Spleen (tissue), 11 donors: ENCODE measurements around the gene SPIRE1. TPM values are rescaled to one million over a fixed set of nuclear protein-coding genes. Genes with fewer than 3 reads are reported as not detected.
"Not testable (repeated sequence)": the region's sequence is repeated elsewhere in the genome, so short reads cannot be mapped to it uniquely, and the experiment has no call there.

ENCODE experiments used
- DNase-seq: peaks from one replicate; pipeline ENCODE4 v3.0.0-alpha.2; 2020
- H3K27ac ChIP-seq, 8 donors: fragments of 200-600 bp; sonication (generic) in 7 of 8; 1 replicate in 4 of 8; 2 replicates in 4 of 8; pipeline versions ENCODE4 v1.5.0 to v1.8.0; 2016 to 2021; ENCODE audit warnings: inconsistent platforms in 4 of 8, mild to moderate bottlenecking in 4 of 8, moderate library complexity in 1 of 8
- H3K27me3 ChIP-seq, 7 donors: fragments of 200-600 bp; sonication (generic) in 6 of 7; replicated peaks in 1 of 7; 1 replicate in 4 of 7; 2 replicates in 3 of 7; pipeline versions ENCODE4 v1.5.0 to v1.8.0; 2016 to 2021; ENCODE audit warnings: inconsistent platforms in 3 of 7, mild to moderate bottlenecking in 1 of 7
- H3K36me3 ChIP-seq, 6 donors: fragments of 200-600 bp; sonication (generic) in 5 of 6; 1 replicate in 4 of 6; 2 replicates in 2 of 6; pipeline versions ENCODE4 v1.5.0 to v1.8.0; 2016 to 2021; ENCODE audit warnings: inconsistent platforms in 2 of 6
- H3K4me1 ChIP-seq, 6 donors: fragments of 200-600 bp; sonication (generic) in 5 of 6; 1 replicate in 3 of 6; 2 replicates in 3 of 6; pipeline versions ENCODE4 v1.5.0 to v1.8.0; 2016 to 2021; ENCODE audit warnings: inconsistent platforms in 3 of 6
- H3K4me3 ChIP-seq, 8 donors: fragments of 200-600 bp; sonication (generic) in 7 of 8; 1 replicate in 4 of 8; 2 replicates in 4 of 8; pipeline versions ENCODE4 v1.5.0 to v1.8.0; 2016 to 2021; ENCODE audit warnings: inconsistent platforms in 4 of 8, mild to moderate bottlenecking in 4 of 8, moderate library complexity in 2 of 8
- H3K9me3 ChIP-seq, 8 donors: fragments of 200-600 bp; sonication (generic) in 7 of 8; 1 replicate in 4 of 8; 2 replicates in 4 of 8; pipeline versions ENCODE4 v1.5.0 to v1.8.0; 2016 to 2021; ENCODE audit warnings: inconsistent platforms in 4 of 8
- POLR2A ChIP-seq, 3 donors: fragments of 450-650 bp; IDR thresholded peaks; one replicate each; pipeline ENCODE4 v1.5.1; 2017; ENCODE audit warnings: antibody characterized with exemption in 3 of 3, mild to moderate bottlenecking in 1 of 3
- POLR2AphosphoS5 ChIP-seq, 3 donors: sonication (generic); formaldehyde crosslinking; IDR thresholded peaks; one replicate each; pipeline ENCODE4 v1.5.1; 2017; ENCODE audit warnings: antibody characterized with exemption in 3 of 3
- WGBS, 5 donors: extraction: QIAGEN DNeasy Blood & Tissue Kit in 3 of 5; methylation state at CpG; one replicate each; pipeline versions ENCODE4 v1.1.5 to v1.1.7; 2013 to 2018; 5-methylcytosine and 5-hydroxymethylcytosine counted together
- intact Hi-C: fragments of 100-400 bp; cut with DNase I; formaldehyde crosslinking; loops from one replicate; pipeline ENCODE4 v1.15.0; 2023; ENCODE audit warnings: low total_unique reads
- polyA plus RNA-seq, 3 donors: library from polyadenylated mRNA; stranded (reverse); fragments of 200-250 nt; gene quantifications; one replicate each; pipeline ENCODE4 v1.2.1, GENCODE V29; 2013
- total RNA-seq, 7 donors: library from RNA; depleted of rRNA in 3 of 7; stranded (reverse); fragments of >200 nt in 3 of 7; fragmentation: NEBNext Ultra II Directional in 4 of 7; extraction: Animal tissue kit (Norgen Biotek cat#: 25700) in 4 of 7; gene quantifications; one replicate each; pipeline versions ENCODE4 v1.1.0 to v1.2.1, GENCODE V29; 2016 to 2021
- TF ChIP-seq, protein P1 (sequence below), 11 experiments: fragments of 200-600 bp in 7 of 11; fragments of 450-650 bp in 4 of 11; sonication (generic) in 4 of 11; IDR thresholded peaks in 8 of 11; conservative IDR thresholded peaks in 3 of 11; 1 replicate in 7 of 11; 2 replicates in 4 of 11; pipeline versions ENCODE4 v1.4.0 to v1.8.0; 2016 to 2021; ENCODE audit warnings: antibody characterized with exemption in 11 of 11, inconsistent platforms in 4 of 11, mild to moderate bottlenecking in 1 of 11
- donor health status: healthy with polysubstance abuse.
- donor health status: DM: no; HTN: no; CAD: no; lungs with moderate emphysema.
- donor health status: DM: no; HTN: no; CAD: no.
- donor health status: Bipolar disorder and iron deficiency.
- donor health status: healthy.
- donor health status: DM: no; HTN: no; CAD: no.
- donor health status: DM: yes; HTN: yes; CAD: no.

Gene SPIRE1
- total and polyA plus RNA-seq, 10 donors, result 1.4 to 19.4 (median 11.1) TPM

- intact Hi-C loops, result no loop called here
- peaks cover 0 to 54% (median 26%) of the 10 kb centered on the region in 8 donors for H3K9me3 ChIP-seq
- no peak for DNase-seq
- no peak overlapping the region for H3K27ac ChIP-seq
- H3K4me3 ChIP-seq, result no peak overlapping the region
- 94 to 98% (median 96%) methylated on average over 19 to 24 of the region's 24 CpGs for WGBS, 5 donors
- no peaks in the 10 kb centered on the region for H3K27me3 ChIP-seq
- peaks cover 0 to 4% (median 0%) of the 10 kb centered on the region in 6 donors for H3K36me3 ChIP-seq
- no peaks in the 10 kb centered on the region for H3K4me1 ChIP-seq
- TF ChIP-seq, protein P1, sequence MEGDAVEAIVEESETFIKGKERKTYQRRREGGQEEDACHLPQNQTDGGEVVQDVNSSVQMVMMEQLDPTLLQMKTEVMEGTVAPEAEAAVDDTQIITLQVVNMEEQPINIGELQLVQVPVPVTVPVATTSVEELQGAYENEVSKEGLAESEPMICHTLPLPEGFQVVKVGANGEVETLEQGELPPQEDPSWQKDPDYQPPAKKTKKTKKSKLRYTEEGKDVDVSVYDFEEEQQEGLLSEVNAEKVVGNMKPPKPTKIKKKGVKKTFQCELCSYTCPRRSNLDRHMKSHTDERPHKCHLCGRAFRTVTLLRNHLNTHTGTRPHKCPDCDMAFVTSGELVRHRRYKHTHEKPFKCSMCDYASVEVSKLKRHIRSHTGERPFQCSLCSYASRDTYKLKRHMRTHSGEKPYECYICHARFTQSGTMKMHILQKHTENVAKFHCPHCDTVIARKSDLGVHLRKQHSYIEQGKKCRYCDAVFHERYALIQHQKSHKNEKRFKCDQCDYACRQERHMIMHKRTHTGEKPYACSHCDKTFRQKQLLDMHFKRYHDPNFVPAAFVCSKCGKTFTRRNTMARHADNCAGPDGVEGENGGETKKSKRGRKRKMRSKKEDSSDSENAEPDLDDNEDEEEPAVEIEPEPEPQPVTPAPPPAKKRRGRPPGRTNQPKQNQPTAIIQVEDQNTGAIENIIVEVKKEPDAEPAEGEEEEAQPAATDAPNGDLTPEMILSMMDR (IDR thresholded peaks at IDR 0.05 in 8 of 11, conservative IDR thresholded peaks at IDR 0.05 in 3 of 11), result no peak
- TF ChIP-seq POLR2AphosphoS5 (IDR thresholded peaks at IDR 0.05) (no peak), POLR2A (IDR thresholded peaks at IDR 0.05) (no peak)
Measured at GRCh38 chr18:12559319-12559718, 98.6 kb downstream of the SPIRE1 start.

DNA sequence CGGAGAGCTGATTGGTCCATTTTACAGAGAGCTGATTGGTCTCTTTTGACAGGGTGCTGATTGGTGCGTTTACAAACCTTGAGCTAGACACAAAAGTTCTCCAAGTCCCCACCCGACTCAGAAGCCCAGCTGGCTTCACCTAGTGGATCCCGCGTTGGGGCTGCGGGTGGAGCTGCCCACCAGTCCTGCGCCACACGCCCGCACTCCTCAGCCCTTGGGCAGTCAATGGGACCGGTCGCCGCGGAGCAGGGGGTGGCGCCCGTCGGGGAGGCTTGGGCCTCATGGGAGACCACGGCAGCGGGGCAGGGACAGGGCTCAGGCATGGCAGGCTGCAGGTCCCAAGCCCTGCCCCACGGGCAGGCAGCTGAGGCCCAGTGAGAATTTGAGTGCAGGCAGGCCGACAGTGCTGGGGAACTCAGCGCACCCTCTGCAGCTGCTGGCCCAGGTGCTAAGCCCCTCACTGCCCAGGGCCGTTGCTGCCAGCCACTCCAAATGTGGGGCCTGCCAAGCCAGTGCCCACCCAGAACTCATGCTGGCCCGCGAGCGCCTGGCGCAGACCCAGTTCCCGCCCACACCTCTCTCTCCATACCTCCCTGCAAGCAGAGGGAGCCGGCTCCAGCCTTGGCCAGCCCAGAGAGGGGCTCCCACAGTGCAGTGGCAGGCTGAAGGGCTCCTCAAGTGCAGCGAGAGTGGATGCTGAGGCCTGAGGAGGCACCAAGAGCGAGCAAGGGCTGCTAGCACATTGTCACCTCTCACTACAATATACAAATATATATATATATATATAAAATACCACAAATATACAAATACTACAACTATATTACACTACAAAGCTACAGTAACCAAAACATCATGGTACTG lies 100.7 kb downstream of the SPIRE1 start:
- intact Hi-C loops, result no loop called here
- no peak for TF ChIP-seq POLR2A (IDR thresholded peaks at IDR 0.05)
- TF ChIP-seq, protein P1 (IDR thresholded peaks at IDR 0.05 in 8 of 11, conservative IDR thresholded peaks at IDR 0.05 in 3 of 11), result no peak
- no peak for TF ChIP-seq POLR2AphosphoS5 (IDR thresholded peaks at IDR 0.05)
- 95 to 99% (median 97%) methylated on average over 16 to 30 of the region's 30 CpGs for WGBS, 5 donors

GRCh38 chr18:12554796-12555388 lies 103.0 kb downstream of the SPIRE1 start:
- Histone ChIP-seq H3K27ac (no peak overlapping the region), H3K27me3 (no peaks in the 10 kb centered on the region), H3K4me3 (no peak overlapping the region), H3K9me3 (peaks cover 0 to 49% (median 29%) of the 10 kb centered on the region in 8 donors), H3K4me1 (no peaks in the 10 kb centered on the region), H3K36me3 (peaks cover 0 to 4% (median 0%) of the 10 kb centered on the region in 6 donors)
- intact Hi-C loops, result no loop called here
- no peak for DNase-seq
- TF ChIP-seq POLR2AphosphoS5 (IDR thresholded peaks at IDR 0.05), result no peak
- no peak for TF ChIP-seq POLR2A (IDR thresholded peaks at IDR 0.05)
- TF ChIP-seq, protein P1 (IDR thresholded peaks at IDR 0.05 in 8 of 11, conservative IDR thresholded peaks at IDR 0.05 in 3 of 11), result no peak
- WGBS, 5 donors, result 49 to 67% (median 58%) methylated on average over 2 of the region's 2 CpGs

More for the DNA sequence above, 100.7 kb downstream of the SPIRE1 start:
- peaks cover 0 to 4% (median 0%) of the 10 kb centered on the region in 6 donors for H3K36me3 ChIP-seq
- no peak overlapping the region for H3K4me3 ChIP-seq
- H3K4me1 ChIP-seq, result no peaks in the 10 kb centered on the region
- no peaks in the 10 kb centered on the region for H3K27me3 ChIP-seq
- no peak overlapping the region for H3K27ac ChIP-seq
- peaks cover 0 to 56% (median 29%) of the 10 kb centered on the region in 8 donors for H3K9me3 ChIP-seq
- no peak for DNase-seq

GRCh38 chr18:12552879-12553242 lies 105.0 kb downstream of the SPIRE1 start:
- Histone ChIP-seq H3K36me3 (peaks cover 0 to 4% (median 0%) of the 10 kb centered on the region in 6 donors), H3K9me3 (peaks cover 0 to 33% (median 21%) of the 10 kb centered on the region in 8 donors), H3K27ac (no peak overlapping the region), H3K4me1 (no peaks in the 10 kb centered on the region), H3K27me3 (no peaks in the 10 kb centered on the region), H3K4me3 (no peak overlapping the region)
- intact Hi-C loops, result no loop called here
- TF ChIP-seq POLR2AphosphoS5 (IDR thresholded peaks at IDR 0.05) (no peak), POLR2A (IDR thresholded peaks at IDR 0.05) (no peak)
- TF ChIP-seq, protein P1 (IDR thresholded peaks at IDR 0.05 in 8 of 11, conservative IDR thresholded peaks at IDR 0.05 in 3 of 11), result no peak
- WGBS, 5 donors, result 77 to 98% (median 94%) methylated on average over 3 to 4 of the region's 4 CpGs
- DNase-seq, result no peak

DNA sequence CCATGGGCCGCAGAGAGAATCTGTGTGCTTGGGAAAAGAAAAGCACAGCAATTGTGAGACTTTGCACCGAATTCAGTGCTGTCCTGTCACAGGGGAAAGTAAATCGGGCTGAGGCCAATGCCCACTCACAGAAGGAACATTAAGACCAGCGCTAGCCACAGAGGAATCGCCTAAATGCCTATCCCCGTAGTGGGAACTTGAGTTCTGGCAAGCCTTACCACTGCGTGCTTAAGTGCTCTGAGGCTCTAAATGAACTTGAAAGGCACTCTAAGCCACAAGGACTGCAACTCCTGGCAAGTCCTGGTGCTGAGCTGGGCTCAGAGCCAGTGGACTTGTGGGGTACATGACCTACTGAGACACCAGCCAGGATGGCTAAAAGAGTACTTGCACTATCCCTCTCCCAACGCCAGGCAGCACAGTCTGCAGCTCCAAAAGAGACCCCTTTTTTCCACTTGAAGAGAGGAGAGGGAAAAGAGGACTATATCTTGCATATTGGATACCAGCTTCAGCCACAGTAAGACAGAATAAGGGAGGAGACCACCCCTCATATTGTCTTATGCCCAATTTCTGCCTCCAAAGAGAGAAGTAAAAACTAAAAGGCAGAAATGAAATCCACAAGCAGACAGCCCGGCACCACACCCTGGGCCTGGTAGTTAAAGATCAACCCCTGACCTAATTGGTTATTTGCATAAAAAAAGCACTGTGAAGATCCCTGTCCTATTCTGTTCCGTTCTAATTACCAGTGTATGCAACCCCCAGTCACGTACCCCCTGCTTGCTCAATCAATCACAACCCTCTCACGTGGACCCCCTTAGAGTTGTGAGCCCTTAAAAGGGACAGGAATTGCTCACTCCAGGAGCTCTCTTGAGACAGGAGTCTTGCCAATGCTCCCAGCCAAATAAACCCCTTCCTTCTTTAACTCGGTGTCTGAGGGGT lies 105.7 kb downstream of the SPIRE1 start:
- H3K27ac ChIP-seq, H3K4me1 ChIP-seq, H3K36me3 ChIP-seq, H3K27me3 ChIP-seq, DNase-seq, H3K4me3 ChIP-seq, intact Hi-C loops: not testable (repeated sequence)
- whole genome bisulfite sequencing, 5 donors, result 69 to 87% (median 86%) methylated on average over 13 of the region's 13 CpGs
- peaks cover 0 to 27% (median 15%) of the 10 kb centered on the region in 8 donors for H3K9me3 ChIP-seq
